BLaER1 (cell line): ENCODE measurements around the gene ZFR.

Experiments
- H3K27ac ChIP-seq: shearing (Covaris generic); formaldehyde crosslinking; 2 replicates; pipeline ENCODE4 v1.8.1; 2022
- H3K27me3 ChIP-seq: shearing (Covaris generic); formaldehyde crosslinking; 2 replicates; pipeline ENCODE4 v1.8.1; 2022
- H3K36me3 ChIP-seq: shearing (Covaris generic); formaldehyde crosslinking; 2 replicates; pipeline ENCODE4 v1.8.1; 2022
- H3K4me1 ChIP-seq: shearing (Covaris generic); formaldehyde crosslinking; 2 replicates; pipeline ENCODE4 v1.8.1; 2022
- H3K4me2 ChIP-seq: shearing (Covaris generic); formaldehyde crosslinking; 2 replicates; pipeline ENCODE4 v1.8.1; 2022
- H3K4me3 ChIP-seq: shearing (Covaris generic); formaldehyde crosslinking; 2 replicates; pipeline ENCODE4 v1.8.1; 2022
- H3K9ac ChIP-seq: shearing (Covaris generic); formaldehyde crosslinking; 2 replicates; pipeline ENCODE4 v1.8.1; 2022
- H3K9me3 ChIP-seq: shearing (Covaris generic); formaldehyde crosslinking; 2 replicates; pipeline ENCODE4 v1.8.1; 2022
- H4K20me1 ChIP-seq: shearing (Covaris generic); formaldehyde crosslinking; 2 replicates; pipeline ENCODE4 v1.8.1; 2022
- Cebpa-rat ChIP-seq: shearing (Covaris generic); IDR thresholded peaks from 2 replicates; pipeline ENCODE4 v1.8.1; 2022

Gene ZFR

GRCh38 chr5:32444431-32445286 is at the start of gene ZFR:
Gene ZFR, minus strand, starts transcription at chr5:32444740. Its CDS starts 82 bp downstream, at chr5:32444658.
- peaks cover 40% of the 10 kb centered on the region for H4K20me1 ChIP-seq
- peak within 1 kb of the TSS; percentile 91 for H3K9ac ChIP-seq
- H3K4me3 ChIP-seq, result peak within 1 kb of the TSS; percentile 96
- TF ChIP-seq Cebpa-rat, result no peak
- peaks cover 31% of the 10 kb centered on the region for H3K4me1 ChIP-seq
- H3K4me2 ChIP-seq, result peak within 1 kb of the TSS; percentile 91
- peak within 1 kb of the TSS; percentile 95 for H3K27ac ChIP-seq
- peaks cover 16% of the 10 kb centered on the region for H3K36me3 ChIP-seq
- no peaks in the 10 kb centered on the region for H3K27me3 ChIP-seq
- H3K9me3 ChIP-seq, result no peaks in the 10 kb centered on the region; the same call in 1 of the 2 replicates

GRCh38 chr5:32490972-32491557 is 46.5 kb upstream of the ZFR start:
- H3K4me3 ChIP-seq, result no peak overlapping the region
- H3K4me1 ChIP-seq, result no peaks in the 10 kb centered on the region
- H3K9ac ChIP-seq, result no peak overlapping the region
- no peak overlapping the region for H3K4me2 ChIP-seq
- no peaks in the 10 kb centered on the region for H3K9me3 ChIP-seq
- no peak overlapping the region for H3K27ac ChIP-seq
- no peaks in the 10 kb centered on the region for H4K20me1 ChIP-seq
- H3K27me3 ChIP-seq, result no peaks in the 10 kb centered on the region
- H3K36me3 ChIP-seq, result no peaks in the 10 kb centered on the region
- no peak for TF ChIP-seq Cebpa-rat

- Histone ChIP-seq H3K4me2 (no peak overlapping the region), H3K4me1 (no peaks in the 10 kb centered on the region), H4K20me1 (no peaks in the 10 kb centered on the region), H3K36me3 (no peaks in the 10 kb centered on the region), H3K27ac (no peak overlapping the region), H3K9me3 (no peaks in the 10 kb centered on the region), H3K4me3 (no peak overlapping the region), H3K27me3 (no peaks in the 10 kb centered on the region), H3K9ac (no peak overlapping the region)
- no peak for TF ChIP-seq Cebpa-rat
Measured at GRCh38 chr5:32489791-32490562, 45.4 kb upstream of the ZFR start.

- Histone ChIP-seq H3K9me3 (no peaks in the 10 kb centered on the region), H3K27me3 (no peaks in the 10 kb centered on the region), H3K4me1 (no peaks in the 10 kb centered on the region), H3K36me3 (no peaks in the 10 kb centered on the region), H3K4me3 (no peak overlapping the region), H4K20me1 (no peaks in the 10 kb centered on the region), H3K9ac (no peak overlapping the region), H3K4me2 (no peak overlapping the region), H3K27ac (no peak overlapping the region)
- no peak for TF ChIP-seq Cebpa-rat
Measured at GRCh38 chr5:32487424-32487823, 42.9 kb upstream of the ZFR start.

- Histone ChIP-seq H3K27ac (no peak overlapping the region), H4K20me1 (no peaks in the 10 kb centered on the region), H3K4me1 (no peaks in the 10 kb centered on the region), H3K9ac (no peak overlapping the region), H3K9me3 (no peaks in the 10 kb centered on the region), H3K4me2 (no peak overlapping the region), H3K27me3 (no peaks in the 10 kb centered on the region), H3K36me3 (no peaks in the 10 kb centered on the region), H3K4me3 (no peak overlapping the region)
- TF ChIP-seq Cebpa-rat, result no peak
Measured at GRCh38 chr5:32487008-32487407, 42.5 kb upstream of the ZFR start.

- Histone ChIP-seq H3K9me3 (no peaks in the 10 kb centered on the region), H3K4me3 (no peak overlapping the region), H3K27ac (no peak overlapping the region), H3K9ac (no peak overlapping the region), H3K4me2 (no peak overlapping the region), H3K4me1 (no peaks in the 10 kb centered on the region), H4K20me1 (no peaks in the 10 kb centered on the region), H3K27me3 (no peaks in the 10 kb centered on the region), H3K36me3 (no peaks in the 10 kb centered on the region)
- TF ChIP-seq Cebpa-rat, result no peak
Measured at GRCh38 chr5:32482193-32482592, 37.7 kb upstream of the ZFR start.

- Histone ChIP-seq H3K4me1 (no peaks in the 10 kb centered on the region), H3K9me3 (no peaks in the 10 kb centered on the region), H3K4me3 (no peak overlapping the region), H4K20me1 (no peaks in the 10 kb centered on the region), H3K9ac (no peak overlapping the region), H3K36me3 (no peaks in the 10 kb centered on the region), H3K4me2 (no peak overlapping the region), H3K27me3 (no peaks in the 10 kb centered on the region), H3K27ac (no peak overlapping the region)
- no peak for TF ChIP-seq Cebpa-rat
Measured at GRCh38 chr5:32479096-32479495, 34.6 kb upstream of the ZFR start.

GRCh38 chr5:32476891-32477290 is 32.4 kb upstream of the ZFR start:
- H3K27me3 ChIP-seq, result no peaks in the 10 kb centered on the region
- no peak overlapping the region for H3K9ac ChIP-seq
- H3K4me3 ChIP-seq, result no peak overlapping the region
- H3K36me3 ChIP-seq, result no peaks in the 10 kb centered on the region
- no peak overlapping the region for H3K27ac ChIP-seq
- H3K4me1 ChIP-seq, result no peaks in the 10 kb centered on the region
- TF ChIP-seq Cebpa-rat, result no peak
- no peaks in the 10 kb centered on the region for H4K20me1 ChIP-seq
- H3K4me2 ChIP-seq, result no peak overlapping the region
- no peaks in the 10 kb centered on the region for H3K9me3 ChIP-seq

- Histone ChIP-seq H4K20me1 (no peaks in the 10 kb centered on the region), H3K9ac (no peak overlapping the region), H3K27ac (no peak overlapping the region), H3K27me3 (no peaks in the 10 kb centered on the region), H3K36me3 (no peaks in the 10 kb centered on the region), H3K9me3 (no peaks in the 10 kb centered on the region), H3K4me2 (no peak overlapping the region), H3K4me1 (no peaks in the 10 kb centered on the region), H3K4me3 (no peak overlapping the region)
- no peak for TF ChIP-seq Cebpa-rat
Measured at GRCh38 chr5:32475334-32476097, 31.0 kb upstream of the ZFR start.
